GM19452 (cell line): ENCODE results near the gene KIAA1755.

Experiments used
- ATAC-seq: cut with Tn5 transposase; IDR thresholded peaks from one replicate; pipeline ENCODE4 v1.9.1; 2021; ENCODE audit not compliant: unreplicated experiment

Gene KIAA1755

GRCh38 chr20:38208088-38208487, 52.4 kb downstream of the KIAA1755 start:
- ATAC-seq = no peak

DNA sequence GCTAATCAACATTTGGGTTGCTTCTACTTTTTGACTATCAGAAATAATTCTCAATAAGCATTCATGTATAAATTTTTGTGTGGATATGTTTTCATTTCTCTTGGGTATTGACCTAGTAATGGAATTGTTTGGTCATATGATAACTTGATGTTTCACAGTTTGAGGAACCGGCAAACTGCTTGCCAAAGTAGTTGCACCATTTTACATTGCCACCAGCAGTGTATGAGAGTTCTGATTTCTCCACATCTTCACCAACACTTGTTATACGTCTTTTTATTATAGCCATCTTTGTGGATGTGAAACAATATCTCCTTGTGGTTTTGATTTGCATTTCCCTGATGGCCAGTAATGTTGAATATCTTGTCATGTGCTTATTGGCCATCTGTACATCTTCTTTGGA, 52.9 kb downstream of the KIAA1755 start:
- ATAC-seq = no peak

DNA sequence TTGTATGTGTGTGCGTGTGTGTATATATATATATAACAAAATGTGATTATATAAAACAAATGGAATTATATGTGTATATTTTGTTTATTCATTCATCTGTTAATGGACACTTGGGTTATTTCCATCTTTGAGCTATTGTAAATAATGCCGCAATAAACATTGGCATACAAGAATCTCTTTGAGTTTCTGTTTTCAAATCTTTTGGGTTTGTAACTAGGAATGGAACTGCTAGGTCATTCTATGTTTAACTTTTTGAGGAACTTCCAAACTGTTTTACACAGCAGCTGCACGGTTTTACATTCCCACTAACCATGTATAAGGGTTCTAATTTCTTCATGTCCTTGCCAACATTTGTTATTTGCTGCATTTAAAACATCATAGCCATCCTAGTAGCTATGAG, 55.5 kb downstream of the KIAA1755 start:
- ATAC-seq = no peak

DNA sequence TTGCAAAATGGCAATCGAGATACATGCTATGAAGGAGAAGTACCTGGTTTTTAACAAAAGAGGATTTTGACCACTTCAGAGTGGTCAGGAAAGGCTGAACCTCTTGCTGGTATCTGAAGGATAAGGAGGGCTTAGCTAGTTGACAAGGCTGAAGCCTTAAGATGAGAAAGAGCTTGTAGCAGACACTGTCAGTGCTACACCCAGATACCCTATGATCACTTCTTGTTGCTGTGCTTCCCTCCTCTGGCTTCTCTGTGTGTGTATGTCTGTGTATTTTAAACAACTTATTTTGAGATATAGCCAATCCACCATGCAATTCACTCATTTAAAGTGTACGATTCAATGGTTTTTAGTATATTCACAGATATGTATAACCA, 56.6 kb downstream of the KIAA1755 start:
- no peak for ATAC-seq

GRCh38 chr20:38203337-38203980, 57.1 kb downstream of the KIAA1755 start:
- ATAC-seq = no peak

- no peak for ATAC-seq
Observed at GRCh38 chr20:38202982-38203293, 57.6 kb downstream of the KIAA1755 start.

GRCh38 chr20:38202153-38202981, 58.2 kb downstream of the KIAA1755 start:
- no peak for ATAC-seq

DNA sequence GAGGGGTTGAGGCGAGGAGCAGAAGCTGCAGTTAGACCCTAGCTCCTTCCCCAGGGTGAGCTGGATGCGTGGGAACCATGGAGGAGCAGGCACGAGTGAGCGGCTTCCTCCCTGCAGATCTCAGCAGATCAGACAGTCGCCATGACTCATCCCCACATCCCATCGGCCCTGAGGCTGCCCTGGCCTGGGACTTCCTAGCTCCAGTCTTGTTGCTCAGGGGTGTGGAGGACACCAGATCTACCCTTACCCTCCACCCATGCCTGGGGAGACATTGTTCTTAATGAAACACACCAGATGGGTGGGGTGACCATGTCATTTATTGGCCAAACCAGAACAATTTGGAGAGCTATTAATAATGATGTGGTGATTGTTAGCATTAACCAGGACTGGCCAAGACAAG, 59.2 kb downstream of the KIAA1755 start:
- ATAC-seq = no peak

- no peak for ATAC-seq
Observed at GRCh38 chr20:38200646-38201045, 59.9 kb downstream of the KIAA1755 start.

DNA sequence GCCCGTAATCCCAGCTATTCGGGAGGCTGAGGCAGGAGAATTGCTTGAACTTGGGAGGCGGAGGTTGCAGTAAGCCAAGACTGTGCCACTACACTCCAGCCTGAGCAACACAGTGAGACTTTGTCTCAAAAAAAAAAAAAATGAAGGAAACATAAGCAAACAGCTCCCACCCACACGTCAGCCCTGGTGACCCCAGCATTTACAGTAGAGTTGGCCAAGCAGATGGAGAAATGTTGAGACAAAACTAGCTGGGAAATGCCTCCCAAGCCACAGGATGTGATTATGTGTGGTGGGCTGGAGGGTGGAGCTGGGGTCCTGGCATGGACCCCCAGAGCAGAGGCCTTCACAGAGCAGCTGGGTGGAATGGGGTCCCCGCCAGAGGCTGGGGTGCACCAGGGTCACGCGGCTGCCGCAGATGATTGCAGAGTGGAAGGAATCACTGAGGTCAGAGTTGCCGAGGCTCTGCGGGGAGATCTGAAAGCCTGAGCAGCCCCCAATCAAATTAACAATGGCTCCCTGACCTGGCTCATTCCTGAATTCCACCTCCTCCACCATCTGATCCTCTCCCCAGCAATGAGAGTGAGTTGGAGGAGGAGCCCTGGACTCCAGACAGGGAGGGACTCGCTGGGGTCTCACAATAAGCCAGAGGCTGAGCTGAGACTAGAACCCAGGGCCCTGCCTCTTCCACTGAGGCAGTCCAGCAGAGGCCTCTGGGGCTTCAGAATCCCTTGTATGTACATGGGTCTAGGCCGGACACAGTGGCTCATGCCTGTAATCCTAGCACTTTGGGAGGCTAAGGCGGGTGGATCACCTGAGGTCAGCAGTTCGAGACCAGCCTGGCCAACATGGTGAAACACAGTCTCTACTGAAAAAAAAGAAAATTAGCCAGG, 60.8 kb downstream of the KIAA1755 start:
- no peak for ATAC-seq

DNA sequence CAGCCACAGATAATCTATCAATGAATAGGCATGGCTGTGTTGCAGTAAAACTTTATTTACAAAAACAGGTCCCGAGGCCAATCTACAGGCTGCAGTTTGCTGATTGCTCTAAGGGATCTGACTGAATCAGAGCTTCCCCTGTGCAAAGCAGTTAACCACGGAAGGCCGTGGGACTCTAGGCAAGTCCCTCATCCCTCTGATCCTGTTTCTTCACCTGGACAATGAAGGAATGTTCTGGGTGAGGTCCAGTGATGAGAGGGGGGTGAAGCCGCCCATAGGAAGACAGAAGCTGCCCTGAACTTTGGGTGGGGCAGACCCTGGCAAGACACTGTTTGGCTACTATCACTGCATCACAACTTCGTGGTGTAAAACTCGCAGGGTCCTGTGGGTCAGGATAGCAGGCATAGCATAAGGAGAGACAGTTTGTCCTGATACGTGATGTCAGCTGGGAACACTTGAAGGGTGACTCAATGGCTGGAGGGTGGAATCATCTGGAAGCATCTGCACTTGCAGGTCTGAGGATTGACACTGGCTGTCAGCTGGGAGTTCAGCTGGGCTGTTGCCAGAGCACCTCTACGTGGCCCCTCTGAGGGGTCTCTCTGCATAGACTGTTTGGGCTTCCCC, 62.2 kb downstream of the KIAA1755 start:
- no peak for ATAC-seq

DNA sequence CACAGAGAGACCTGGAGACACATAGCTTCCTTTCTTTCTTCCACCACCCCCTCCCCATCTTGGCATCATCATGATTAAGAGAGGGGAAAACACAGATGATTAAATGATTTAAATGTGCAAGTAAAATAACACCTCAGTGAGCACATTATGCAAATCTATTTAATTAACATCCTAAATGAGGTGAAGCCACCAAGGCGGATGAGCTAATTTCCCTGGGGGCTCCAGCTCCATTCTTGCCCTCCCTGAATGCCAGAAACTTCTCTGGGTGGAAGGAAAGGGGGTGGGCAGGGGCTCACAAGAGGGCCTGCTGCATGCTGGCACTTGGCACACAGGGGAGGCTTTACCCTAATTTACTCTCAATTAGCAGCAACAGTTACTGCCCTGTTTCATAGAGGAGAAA, 62.9 kb downstream of the KIAA1755 start:
- ATAC-seq = no peak

DNA sequence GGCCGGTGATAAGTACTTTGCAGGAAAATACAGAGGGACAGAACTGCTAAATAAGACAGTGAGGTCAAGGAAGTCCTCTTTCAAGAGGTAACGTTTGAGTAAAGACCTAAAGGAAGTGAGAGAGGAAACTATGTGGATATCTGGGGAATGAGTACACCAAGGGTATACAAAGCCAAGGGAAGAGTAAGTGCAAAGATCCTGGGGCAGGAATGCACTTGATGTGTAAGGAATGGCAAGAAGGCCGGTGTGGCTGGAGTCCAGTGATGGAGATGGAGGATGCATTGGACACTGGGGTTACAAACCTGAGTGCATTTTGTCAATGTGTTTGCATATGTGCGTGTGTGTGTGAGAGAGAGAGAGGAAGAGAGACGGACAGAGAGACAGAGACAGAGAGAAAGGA, 63.3 kb downstream of the KIAA1755 start:
- no peak for ATAC-seq

DNA sequence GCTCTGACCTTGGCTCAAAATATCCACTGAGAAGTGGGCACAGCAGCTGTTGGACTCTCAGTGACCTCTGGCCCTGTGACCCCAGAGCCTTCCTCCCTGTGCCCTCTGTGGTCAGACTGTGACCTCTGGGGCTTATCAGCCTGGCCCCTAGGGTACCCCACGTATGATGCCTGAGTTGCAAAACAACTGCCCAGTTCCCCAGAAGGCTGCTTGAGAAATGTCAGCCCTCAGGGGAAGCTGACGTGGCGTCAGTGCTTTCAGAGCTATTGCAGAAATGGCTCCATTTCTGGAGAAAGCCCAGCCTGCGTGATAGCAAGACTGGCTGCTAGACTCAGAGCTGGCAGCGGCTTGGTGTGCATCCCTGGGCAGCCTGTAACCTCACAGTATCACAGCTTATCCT, 63.9 kb downstream of the KIAA1755 start:
- ATAC-seq = no peak

DNA sequence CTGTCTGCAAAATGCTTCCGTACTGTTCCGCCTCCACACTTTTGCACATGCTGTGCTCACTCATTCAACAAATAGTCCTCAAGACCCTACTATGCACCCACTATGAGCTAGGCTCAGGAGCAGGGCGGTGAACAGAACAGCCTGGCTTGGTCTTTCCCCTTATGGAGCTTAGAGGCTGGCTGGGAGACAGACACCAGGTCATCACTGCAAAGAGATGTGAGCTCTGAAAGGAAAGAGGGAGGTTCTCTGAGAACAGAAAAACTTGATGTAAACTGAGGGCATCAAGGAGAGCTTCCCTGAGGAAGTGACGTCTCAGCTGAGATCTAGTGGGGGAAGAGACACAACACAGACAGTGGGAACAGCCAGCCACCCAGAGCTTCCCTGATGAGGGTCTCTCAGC, 64.5 kb downstream of the KIAA1755 start:
- ATAC-seq = no peak

DNA sequence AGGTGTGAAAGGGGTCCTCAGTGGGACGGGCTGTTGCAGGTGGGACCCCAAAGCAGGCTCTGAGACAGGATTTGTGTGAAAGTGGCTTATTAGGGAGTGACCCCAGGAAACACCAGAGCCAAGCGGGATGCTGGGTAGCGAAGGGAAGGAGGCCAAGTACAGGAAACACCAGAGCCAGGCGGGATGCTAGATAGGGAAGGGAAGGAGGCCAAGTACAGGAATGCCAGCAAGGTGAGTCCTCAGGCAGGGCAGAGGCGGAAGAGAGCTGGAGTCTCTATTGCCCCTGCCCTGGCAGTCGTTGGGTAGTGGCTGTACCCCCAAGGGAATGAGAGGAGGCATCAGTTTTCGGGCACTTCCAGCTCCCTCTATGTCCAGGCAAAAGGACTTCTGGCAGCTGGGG, 65.0 kb downstream of the KIAA1755 start:
- ATAC-seq = no peak

DNA sequence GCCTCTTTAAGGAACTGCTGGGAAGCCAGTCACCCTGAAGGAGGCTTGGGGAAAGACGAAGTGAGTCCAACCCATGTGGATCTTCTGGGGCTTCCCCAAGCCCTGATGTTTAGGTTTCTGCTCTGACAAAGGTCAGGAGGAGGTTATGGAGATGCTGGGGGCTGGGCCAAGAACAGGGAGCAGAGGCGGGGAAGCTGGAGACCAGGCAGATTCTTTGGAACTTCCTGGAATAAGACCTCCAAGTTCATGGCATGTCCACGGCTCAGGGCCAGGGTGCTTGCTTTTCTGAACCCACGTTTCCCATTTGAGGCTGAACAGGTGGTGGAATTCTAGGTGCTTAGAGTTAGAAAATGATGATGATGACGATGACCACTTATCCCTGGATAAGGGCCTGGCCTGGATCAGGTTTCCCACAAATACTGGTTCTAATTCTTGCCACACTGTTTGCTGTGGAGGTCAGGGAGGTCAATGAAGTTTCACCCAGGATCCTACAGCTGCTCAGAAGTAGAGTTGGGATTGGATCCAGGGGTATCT, 65.5 kb downstream of the KIAA1755 start:
- no peak for ATAC-seq

GRCh38 chr20:38193586-38194105, 66.9 kb downstream of the KIAA1755 start:
- ATAC-seq = no peak

GRCh38 chr20:38192323-38192885, 68.1 kb downstream of the KIAA1755 start:
- ATAC-seq = no peak

DNA sequence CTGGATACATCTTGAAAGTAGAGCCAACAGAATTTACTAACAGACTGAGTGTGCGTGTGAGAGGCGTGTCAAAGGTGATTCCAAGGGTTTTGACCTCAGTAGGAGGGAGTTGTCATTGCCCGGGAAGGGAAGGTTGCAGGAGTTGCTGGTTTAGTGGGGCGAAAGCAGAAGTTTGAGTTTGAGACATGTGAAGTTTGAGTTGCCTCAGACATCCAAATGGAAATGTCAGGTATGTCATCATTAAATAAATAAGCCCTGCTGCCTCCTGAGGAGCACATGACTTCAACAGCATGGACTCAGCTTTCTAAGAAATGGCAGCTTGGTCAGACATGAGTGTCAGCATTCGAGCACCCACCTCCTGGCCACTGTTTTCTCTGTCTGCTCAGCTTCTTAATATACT, 68.9 kb downstream of the KIAA1755 start:
- ATAC-seq = no peak

- no peak for ATAC-seq
Observed at GRCh38 chr20:38190936-38191371, 69.6 kb downstream of the KIAA1755 start.
